HG03135 (cell line): ENCODE results near the gene TRIM38.
"Not testable (repeated sequence)": the region's sequence is repeated elsewhere in the genome, so short reads cannot be mapped to it uniquely, and the experiment has no call there.

Source experiments
- ATAC-seq: cut with Tn5 transposase; IDR thresholded peaks from one replicate; pipeline ENCODE4 v1.9.1; 2021; ENCODE audit warnings: mild to moderate bottlenecking, moderate library complexity; ENCODE audit not compliant: unreplicated experiment

The TRIM38 gene

GRCh38 chr6:26003102-26003694 is 40.6 kb downstream of the TRIM38 start:
- no peak for ATAC-seq

- ATAC-seq, result no peak
Observed at GRCh38 chr6:26006086-26006939, 43.7 kb downstream of the TRIM38 start.

DNA sequence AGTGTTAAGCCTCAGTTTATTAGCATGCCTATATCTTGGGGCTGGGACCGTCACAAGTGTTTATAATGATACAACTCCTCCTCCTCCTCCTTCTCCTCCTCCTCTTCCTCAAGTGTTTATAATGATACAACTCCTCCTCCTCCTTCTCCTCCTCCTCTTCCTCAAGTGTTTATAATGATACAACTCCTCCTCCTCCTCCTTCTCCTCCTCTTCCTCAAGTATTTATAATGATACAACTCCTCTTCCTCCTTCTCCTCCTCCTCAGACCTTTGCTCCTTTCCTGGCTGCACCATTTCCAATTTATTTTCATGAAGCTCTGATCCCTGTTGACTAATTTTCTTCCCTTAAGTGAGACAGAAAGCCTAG is 44.3 kb downstream of the TRIM38 start:
- not testable (repeated sequence) for ATAC-seq

DNA sequence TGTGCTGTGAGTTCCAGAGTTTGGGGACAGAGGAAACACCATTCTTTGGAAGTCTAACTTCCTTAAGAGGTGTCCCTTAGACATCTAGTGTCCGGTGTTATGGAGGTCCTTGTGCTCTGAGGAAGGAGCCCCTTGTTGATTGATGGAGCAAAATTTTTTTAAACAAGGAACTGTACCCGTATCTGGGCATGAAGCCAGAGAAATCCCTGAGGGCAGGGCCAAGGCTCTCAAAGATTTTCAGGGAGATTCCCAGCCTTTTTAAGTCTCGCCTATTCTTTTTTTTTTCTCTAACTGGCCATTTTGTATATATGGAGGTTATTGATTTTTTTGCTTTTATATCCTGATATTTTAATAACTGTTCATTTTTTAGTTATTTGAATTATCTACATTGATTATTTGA is 45.9 kb downstream of the TRIM38 start:
- no peak for ATAC-seq

DNA sequence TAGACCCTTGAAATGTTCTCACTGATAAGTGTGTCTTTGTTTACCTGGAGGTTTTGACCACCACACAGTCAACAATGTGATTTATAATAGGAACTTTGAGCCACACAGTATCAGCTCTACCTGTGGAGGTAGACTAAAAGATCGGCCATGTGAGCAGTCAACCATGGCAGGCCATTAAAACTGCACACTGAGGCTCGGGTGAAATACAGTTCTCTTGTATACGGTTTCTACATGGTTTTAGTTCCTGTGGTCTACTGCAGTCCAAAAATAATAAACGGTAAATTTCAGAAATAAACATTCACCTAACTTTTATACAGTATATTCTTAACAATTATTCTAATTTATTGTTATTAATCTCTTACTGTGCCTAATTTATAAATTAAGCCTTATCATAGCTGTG is 47.2 kb downstream of the TRIM38 start:
- ATAC-seq, result no peak

DNA sequence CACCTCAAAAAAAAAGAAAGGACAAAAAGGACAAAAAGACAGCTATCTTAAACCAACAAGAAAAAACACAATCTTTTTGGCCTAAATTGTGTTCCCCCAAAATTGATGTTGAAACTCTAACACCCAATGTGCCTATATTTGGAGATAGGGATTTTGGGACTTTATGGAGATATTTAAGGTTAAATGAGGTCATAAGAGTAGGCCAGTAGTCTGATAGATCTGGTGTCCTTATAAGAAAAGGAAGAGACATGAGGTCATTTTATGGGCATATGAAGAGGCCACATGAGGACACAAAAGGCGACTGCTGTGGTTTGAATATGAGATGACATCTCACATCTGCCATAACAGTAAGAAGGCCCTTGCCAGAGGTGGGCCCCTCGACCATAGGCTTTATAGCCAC is 49.5 kb downstream of the TRIM38 start:
- no peak for ATAC-seq

DNA sequence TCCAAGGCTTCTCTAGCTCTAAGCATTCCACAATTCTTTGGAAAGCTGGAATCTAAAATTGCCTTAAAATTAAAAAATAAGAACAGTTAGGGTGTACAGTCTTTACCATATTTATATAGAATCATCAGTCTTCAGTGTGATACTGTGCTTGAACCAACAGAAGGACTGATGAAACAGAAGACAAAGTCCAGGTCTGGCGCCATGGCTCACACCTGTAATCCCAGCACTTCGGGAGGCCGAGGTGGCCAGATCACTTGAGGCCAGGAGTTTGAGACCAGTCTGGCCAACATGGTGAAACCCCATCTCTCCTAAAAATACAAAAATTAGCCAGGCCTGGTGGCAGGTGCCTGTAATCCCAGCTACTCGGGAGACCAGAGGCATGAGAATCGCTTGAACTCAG is 51.8 kb downstream of the TRIM38 start:
- not testable (repeated sequence) for ATAC-seq

DNA sequence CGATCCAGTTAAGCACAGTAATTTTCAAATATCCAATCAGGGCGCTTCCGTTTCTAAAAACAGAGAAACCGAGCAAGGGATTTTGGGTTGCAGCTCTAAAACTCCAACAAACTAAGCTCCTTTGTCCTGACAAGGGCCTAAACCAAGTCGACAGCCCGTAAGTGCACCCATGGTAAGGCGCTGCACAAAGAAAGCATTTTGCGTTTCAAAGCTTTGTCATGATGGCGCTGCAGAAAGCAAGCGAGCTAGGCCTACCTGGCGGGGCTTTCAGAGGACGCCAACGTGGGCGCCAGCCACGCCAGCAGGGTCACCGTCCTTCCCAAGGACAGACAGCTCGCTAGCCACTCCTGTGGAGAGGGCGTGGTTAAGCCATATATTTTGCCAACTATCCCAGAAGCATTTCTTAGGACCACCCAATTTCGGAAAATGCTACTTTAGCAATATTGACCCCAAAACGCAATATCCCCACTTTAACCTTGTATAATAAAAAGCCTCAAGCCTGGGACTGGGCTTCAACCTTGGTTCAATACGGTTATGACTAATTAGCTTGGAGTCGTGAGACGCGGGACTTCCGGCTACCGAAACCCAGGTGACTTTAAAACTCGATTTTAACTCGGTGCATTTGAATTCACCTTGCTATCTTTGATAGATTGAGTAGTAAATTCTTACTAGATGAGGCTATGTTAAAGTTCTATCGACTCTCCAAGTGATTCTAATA is 53.8 kb downstream of the TRIM38 start:
- no peak for ATAC-seq

GRCh38 chr6:26016963-26017631 is 54.5 kb downstream of the TRIM38 start:
- no peak for ATAC-seq

GRCh38 chr6:26017632-26017966 is 55.0 kb downstream of the TRIM38 start:
- no peak for ATAC-seq

- ATAC-seq, result no peak
Observed at GRCh38 chr6:26019261-26019830, 56.7 kb downstream of the TRIM38 start.

GRCh38 chr6:26019967-26020328 is 57.3 kb downstream of the TRIM38 start:
- ATAC-seq, result no peak

DNA sequence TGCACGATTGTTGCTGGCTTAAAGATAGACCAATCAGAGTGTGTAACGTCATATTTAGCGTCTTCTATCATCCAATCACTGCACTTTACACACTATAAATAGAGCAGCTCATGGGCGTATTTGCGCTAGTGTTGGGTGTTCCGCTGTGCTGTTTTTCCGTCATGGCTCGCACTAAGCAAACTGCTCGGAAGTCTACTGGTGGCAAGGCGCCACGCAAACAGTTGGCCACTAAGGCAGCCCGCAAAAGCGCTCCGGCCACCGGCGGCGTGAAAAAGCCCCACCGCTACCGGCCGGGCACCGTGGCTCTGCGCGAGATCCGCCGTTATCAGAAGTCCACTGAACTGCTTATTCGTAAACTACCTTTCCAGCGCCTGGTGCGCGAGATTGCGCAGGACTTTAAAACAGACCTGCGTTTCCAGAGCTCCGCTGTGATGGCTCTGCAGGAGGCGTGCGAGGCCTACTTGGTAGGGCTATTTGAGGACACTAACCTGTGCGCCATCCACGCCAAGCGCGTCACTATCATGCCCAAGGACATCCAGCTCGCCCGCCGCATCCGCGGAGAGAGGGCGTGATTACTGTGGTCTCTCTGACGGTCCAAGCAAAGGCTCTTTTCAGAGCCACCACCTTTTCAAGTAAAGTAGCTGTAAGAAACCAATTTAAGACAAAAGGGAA is 57.9 kb downstream of the TRIM38 start:
- ATAC-seq, result peak; percentile 47

- ATAC-seq, result no peak
Observed at GRCh38 chr6:26021001-26021349, 58.4 kb downstream of the TRIM38 start.

DNA sequence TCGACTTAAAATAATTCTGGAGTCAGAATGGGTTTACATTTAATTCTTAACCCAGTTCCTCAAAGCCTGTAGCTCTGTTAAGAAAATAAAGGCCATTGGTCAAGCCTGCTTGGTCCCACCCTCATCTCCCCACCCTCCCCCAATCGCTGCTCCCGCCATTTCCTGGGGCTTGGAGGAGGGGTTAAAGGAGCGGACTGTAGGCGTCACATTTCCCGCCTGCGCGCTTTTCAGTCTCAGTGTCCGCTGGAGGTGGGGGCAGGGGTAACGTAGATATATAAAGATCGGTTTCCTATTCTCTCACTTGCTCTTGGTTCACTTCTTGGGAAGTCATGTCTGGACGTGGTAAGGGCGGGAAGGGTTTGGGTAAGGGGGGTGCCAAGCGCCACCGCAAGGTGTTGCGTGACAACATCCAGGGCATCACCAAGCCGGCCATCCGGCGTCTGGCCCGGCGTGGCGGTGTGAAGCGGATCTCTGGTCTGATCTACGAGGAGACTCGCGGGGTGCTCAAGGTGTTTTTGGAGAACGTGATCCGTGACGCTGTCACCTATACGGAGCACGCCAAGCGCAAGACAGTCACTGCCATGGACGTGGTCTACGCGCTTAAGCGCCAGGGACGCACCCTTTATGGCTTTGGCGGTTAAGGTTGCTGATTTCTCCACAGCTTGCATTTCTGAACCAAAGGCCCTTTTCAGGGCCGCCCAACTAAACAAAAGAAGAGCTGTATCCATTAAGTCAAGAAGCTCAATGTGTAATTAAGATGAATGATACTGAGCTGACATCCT is 58.9 kb downstream of the TRIM38 start:
- peak; percentile 52 for ATAC-seq

DNA sequence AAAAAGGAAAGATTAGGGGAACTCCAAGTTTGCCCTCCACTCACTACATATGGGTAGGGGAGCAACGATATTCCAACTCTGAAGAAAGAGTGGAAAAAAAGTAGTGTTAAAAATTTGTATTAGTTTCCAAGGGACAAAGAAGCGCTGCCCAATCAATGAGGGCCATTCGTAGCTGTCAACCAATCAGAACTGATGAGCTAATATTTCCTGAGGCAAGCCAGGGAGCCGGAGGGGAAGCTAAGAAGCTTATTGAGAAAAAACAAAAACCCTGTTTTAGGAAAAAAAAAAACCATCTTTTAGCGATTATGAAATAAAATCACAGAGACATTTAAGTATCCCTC is 59.5 kb downstream of the TRIM38 start:
- ATAC-seq, result no peak

DNA sequence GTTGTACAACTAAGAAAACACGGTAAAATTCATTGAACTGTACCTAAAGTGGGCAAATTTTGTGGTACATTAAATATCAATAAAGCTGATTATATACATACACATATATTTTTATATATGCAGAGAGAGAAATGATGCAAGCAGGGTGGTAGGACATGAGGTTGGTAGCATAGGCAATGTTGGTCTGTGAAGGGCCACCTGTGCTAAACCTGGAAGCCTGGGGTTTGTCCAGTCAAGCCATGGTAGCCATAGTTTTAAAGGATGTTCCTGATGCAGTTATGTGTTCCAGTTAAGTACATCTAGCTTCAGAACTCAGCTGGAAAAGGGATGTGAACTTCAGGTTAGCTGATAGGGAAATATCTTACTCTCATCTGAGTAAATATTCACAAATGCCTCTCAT is 60.1 kb downstream of the TRIM38 start:
- ATAC-seq, result no peak

- ATAC-seq, result no peak
Observed at GRCh38 chr6:26024651-26025046, 62.0 kb downstream of the TRIM38 start.

- no peak for ATAC-seq
Observed at GRCh38 chr6:26025047-26025893, 62.7 kb downstream of the TRIM38 start.
